Thoracic aorta (tissue), 2 donors: Measurements from ENCODE around the gene PRRC2C. TPM values are rescaled to one million over a fixed set of nuclear protein-coding genes. Genes with fewer than 3 reads are reported as not detected.

Experiments
- ATAC-seq: fragments of 150-250 bp; one replicate; pipeline ENCODE4 v1.8.0; 2017; ENCODE audit warnings: low read depth; ENCODE audit not compliant: insufficient number of reproducible peaks, low FRiP score
- DNase-seq: peaks from one replicate; pipeline ENCODE4 v3.0.0-alpha.2; 2020; ENCODE audit warnings: low spot score
- H3K27ac ChIP-seq, 2 donors: fragments of 200-600 bp; sonication (generic); 1 replicate in 1 of 2; 2 replicates in 1 of 2; pipeline ENCODE4 v1.5.1; 2016; ENCODE audit warnings: mild to moderate bottlenecking in 2 of 2, moderate library complexity in 2 of 2
- H3K27me3 ChIP-seq: fragments of 200-600 bp; sonication (generic); replicated peaks from 2 replicates; pipeline ENCODE4 v1.6.0; 2016; ENCODE audit warnings: mild to moderate bottlenecking; ENCODE audit not compliant: insufficient read depth
- H3K36me3 ChIP-seq: fragments of 200-600 bp; sonication (generic); one replicate; pipeline ENCODE4 v1.5.1; 2016
- H3K4me1 ChIP-seq, 2 donors: fragments of 200-600 bp; sonication (generic); 1 replicate in 1 of 2; 2 replicates in 1 of 2; pipeline versions ENCODE4 v1.5.1 to v1.6.0; 2016; ENCODE audit warnings: low read depth in 2 of 2, mild to moderate bottlenecking in 1 of 2; ENCODE audit not compliant: control insufficient read depth in 1 of 2
- H3K4me3 ChIP-seq: fragments of 200-600 bp; sonication (generic); 2 replicates; pipeline ENCODE4 v1.5.1; 2016; ENCODE audit warnings: mild to moderate bottlenecking
- H3K9me3 ChIP-seq: fragments of 200-600 bp; sonication (generic); 2 replicates; pipeline ENCODE4 v1.5.1; 2016
- total RNA-seq, 2 donors: library from RNA; depleted of rRNA; stranded (reverse); fragments of >200 nt; gene quantifications; one replicate each; pipeline versions ENCODE4 v1.1.0 to v1.2.3, GENCODE V29; 2016
- TF ChIP-seq, protein P1 (sequence below): fragments of 200-600 bp; sonication (generic); IDR thresholded peaks from one replicate; pipeline ENCODE4 v1.5.1; 2019; ENCODE audit warnings: antibody characterized with exemption

The PRRC2C gene
- total RNA-seq, 2 donors from 2014 or later: 73.9 to 127 TPM

DNA sequence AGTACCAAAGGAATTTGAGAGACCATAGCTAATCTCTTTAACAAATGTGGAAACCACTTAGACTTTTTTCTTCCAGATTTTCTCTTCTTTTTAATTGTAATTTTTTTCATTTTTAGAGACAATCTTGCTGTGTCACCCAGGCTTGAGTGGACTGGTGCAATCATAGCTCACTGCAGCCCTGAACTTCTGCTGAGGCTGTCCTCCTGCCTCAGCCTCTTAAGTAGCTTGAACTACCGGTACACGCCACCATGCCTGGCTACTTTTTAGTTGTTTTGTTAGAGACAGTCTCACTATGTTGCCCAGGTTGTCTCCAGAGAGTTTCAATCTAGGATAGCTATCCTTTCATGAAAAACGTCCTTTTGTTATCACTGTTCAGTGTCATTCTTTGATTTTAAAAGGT, 15.0 kb downstream of the PRRC2C start:
- peaks cover 24 to 84% of the 10 kb centered on the region in 2 donors for H3K4me1 ChIP-seq
- H3K4me3 ChIP-seq: no peak overlapping the region
- no peaks in the 10 kb centered on the region for H3K9me3 ChIP-seq
- DNase-seq (no peak), ATAC-seq (no peak)
- no peaks in the 10 kb centered on the region for H3K27me3 ChIP-seq
- no peaks in the 10 kb centered on the region for H3K36me3 ChIP-seq
- TF ChIP-seq, protein P1, sequence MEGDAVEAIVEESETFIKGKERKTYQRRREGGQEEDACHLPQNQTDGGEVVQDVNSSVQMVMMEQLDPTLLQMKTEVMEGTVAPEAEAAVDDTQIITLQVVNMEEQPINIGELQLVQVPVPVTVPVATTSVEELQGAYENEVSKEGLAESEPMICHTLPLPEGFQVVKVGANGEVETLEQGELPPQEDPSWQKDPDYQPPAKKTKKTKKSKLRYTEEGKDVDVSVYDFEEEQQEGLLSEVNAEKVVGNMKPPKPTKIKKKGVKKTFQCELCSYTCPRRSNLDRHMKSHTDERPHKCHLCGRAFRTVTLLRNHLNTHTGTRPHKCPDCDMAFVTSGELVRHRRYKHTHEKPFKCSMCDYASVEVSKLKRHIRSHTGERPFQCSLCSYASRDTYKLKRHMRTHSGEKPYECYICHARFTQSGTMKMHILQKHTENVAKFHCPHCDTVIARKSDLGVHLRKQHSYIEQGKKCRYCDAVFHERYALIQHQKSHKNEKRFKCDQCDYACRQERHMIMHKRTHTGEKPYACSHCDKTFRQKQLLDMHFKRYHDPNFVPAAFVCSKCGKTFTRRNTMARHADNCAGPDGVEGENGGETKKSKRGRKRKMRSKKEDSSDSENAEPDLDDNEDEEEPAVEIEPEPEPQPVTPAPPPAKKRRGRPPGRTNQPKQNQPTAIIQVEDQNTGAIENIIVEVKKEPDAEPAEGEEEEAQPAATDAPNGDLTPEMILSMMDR: no peak
- H3K27ac ChIP-seq: no peak overlapping the region

DNA sequence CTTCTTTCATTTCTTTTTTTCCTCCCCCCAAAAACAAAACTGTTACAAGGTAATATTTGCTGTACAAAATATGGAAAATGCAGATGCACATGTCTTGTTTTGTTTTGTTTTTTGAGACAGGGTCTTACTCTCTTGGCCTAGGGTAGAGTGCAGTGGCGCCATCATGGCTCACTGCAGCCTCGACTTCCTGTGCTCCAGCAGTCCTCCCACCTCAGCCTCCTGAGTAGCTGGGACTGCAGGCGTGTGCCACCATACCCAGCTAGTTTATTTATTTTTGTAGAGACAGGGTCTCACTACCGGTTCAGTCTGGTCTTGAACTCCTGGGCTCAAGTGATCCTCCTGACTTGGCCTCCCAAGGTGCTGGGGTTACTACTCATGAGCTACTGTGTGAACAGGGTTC, 15.5 kb downstream of the PRRC2C start:
- Histone ChIP-seq H3K36me3 (no peaks in the 10 kb centered on the region), H3K4me1 (peaks cover 23 to 84% of the 10 kb centered on the region in 2 donors), H3K4me3 (no peak overlapping the region), H3K9me3 (no peaks in the 10 kb centered on the region), H3K27me3 (no peaks in the 10 kb centered on the region), H3K27ac (no peak overlapping the region)
- ATAC-seq (no peak), DNase-seq (no peak)
- TF ChIP-seq, protein P1: no peak

DNA sequence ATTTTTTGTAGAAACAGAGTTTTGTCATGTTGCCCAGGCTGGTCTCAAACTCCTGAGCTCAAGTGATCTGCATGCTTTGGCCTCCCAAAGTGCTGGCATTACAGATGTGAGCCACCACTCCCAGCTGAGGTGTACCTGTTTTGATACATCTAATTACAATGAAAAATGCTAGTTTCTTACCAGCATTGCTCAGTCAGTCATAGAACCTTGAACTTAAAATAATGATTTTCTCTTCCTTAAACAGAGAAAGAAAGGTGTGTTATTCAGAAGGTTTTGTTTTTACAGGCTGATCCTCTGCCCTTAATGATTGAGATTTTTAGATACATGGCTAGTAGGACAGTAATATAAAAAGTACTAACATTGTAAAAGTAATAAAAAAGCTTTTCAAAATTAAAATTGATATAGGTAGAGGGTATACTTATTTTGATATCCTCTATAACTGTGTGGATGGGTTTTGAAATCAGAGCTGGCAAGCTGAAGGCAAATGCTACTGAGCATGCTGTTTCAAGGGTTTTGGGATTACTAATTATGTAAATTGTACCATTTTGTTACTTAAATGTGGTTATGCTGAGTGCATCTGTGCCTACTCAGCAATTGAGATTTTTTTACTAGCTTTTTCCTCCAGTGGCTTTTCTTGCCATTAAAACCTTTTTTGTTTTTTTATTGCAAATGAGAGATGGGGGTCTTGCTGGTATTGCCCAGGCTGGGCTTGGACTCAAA, 16.1 kb downstream of the PRRC2C start:
- no peak overlapping the region for H3K4me3 ChIP-seq
- H3K27ac ChIP-seq: no peak overlapping the region
- no peaks in the 10 kb centered on the region for H3K9me3 ChIP-seq
- H3K36me3 ChIP-seq: no peaks in the 10 kb centered on the region
- H3K27me3 ChIP-seq: no peaks in the 10 kb centered on the region
- TF ChIP-seq, protein P1: no peak
- DNase-seq (no peak), ATAC-seq (no peak)
- peaks cover 24 to 84% of the 10 kb centered on the region in 2 donors for H3K4me1 ChIP-seq

DNA sequence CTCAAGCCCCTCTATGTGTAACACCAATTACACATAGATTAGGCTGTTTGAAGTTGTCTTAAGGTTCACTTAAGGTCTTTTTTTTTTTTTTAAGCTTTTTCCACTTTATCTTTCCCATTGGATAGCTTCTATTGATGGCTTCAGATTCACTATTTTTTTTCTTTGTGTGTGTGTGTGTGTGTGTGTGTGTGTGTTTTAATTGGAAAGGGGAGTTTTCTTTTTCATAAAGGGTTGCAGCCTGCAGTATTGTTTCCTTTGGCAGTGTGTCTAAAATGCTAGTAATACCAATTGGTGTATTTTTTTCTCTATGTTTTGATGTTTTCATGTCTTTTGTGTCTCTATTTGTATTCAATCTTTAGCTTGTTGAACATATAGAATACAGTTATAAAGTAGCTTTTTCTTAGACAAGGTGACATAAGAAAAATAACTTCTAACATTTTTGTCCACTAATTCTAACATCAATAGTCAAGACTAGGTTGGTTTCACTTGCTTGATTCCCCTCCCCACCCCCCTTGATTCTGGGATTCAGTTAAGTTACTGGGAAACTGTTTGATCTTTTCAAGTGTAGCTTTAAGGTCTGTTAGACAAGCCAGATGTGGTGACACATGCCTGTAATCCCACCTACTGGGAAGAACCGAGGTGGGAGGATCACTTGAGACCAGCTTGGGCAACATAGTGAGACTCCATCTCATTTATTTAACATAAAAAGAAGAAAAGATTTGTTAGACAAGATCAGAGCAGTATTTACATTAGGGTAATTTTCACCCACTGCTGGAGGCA, 21.4 kb downstream of the PRRC2C start:
- peaks cover 31 to 78% of the 10 kb centered on the region in 2 donors for H3K4me1 ChIP-seq
- H3K36me3 ChIP-seq: no peaks in the 10 kb centered on the region
- no peak for DNase-seq
- TF ChIP-seq, protein P1: no peak
- no peaks in the 10 kb centered on the region for H3K9me3 ChIP-seq
- no peak for ATAC-seq
- H3K27ac ChIP-seq: no peak overlapping the region
- no peaks in the 10 kb centered on the region for H3K27me3 ChIP-seq
- H3K4me3 ChIP-seq: no peak overlapping the region

DNA sequence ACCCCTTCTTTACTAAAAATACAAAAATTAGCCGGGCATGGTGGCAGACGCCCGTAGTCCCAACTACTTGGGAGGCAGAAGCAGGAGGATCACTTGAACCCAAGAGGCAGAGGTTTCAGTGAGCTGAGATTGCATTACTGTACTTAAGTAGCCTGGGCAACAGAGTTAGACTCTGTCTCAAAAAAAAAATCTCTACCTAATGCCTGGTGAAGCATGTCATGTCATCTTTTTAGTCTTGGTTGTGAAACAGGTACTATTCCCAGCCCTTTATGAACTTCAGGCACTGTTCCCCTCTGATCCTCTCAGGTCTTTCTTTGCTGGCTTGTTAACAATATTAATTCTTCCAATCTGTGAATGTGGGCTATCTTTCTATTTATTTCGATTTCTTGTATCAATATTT, 22.1 kb downstream of the PRRC2C start:
- H3K4me1 ChIP-seq: peaks cover 30 to 71% of the 10 kb centered on the region in 2 donors
- no peak overlapping the region for H3K27ac ChIP-seq
- H3K4me3 ChIP-seq: no peak overlapping the region
- no peaks in the 10 kb centered on the region for H3K9me3 ChIP-seq
- ATAC-seq (no peak), DNase-seq (no peak)
- no peaks in the 10 kb centered on the region for H3K36me3 ChIP-seq
- H3K27me3 ChIP-seq: no peaks in the 10 kb centered on the region
- TF ChIP-seq, protein P1: no peak
